HEK293 (cell line): ENCODE data around the gene MCM7.

Experiments
- BCL11A ChIP-seq: fragments of 450-650 bp; formaldehyde crosslinking; IDR thresholded peaks from 2 replicates; pipeline ENCODE4 v1.5.1; 2016; ENCODE audit warnings: low read depth, missing biosample characterization, missing genetic modification characterization
- KLF16 ChIP-seq: fragments of 450-650 bp; formaldehyde crosslinking; IDR thresholded peaks from 2 replicates; pipeline ENCODE4 v1.5.1; 2017; ENCODE audit warnings: missing biosample characterization, missing genetic modification characterization
- MYNN ChIP-seq: fragments of 450-650 bp; formaldehyde crosslinking; IDR thresholded peaks from 2 replicates; pipeline ENCODE4 v1.5.1; 2016; ENCODE audit warnings: missing biosample characterization, missing genetic modification characterization, borderline replicate concordance
- SP2 ChIP-seq: fragments of 450-650 bp; formaldehyde crosslinking; IDR thresholded peaks from 2 replicates; pipeline ENCODE4 v1.5.1; 2016; ENCODE audit warnings: missing biosample characterization, missing genetic modification characterization
- ZBTB7A ChIP-seq: fragments of 450-650 bp; formaldehyde crosslinking; IDR thresholded peaks from 2 replicates; pipeline ENCODE4 v1.5.1; 2016; ENCODE audit warnings: low read depth, missing biosample characterization, missing genetic modification characterization
- ZNF274 ChIP-seq, 2 experiments: fragments of 200-500 bp in 1 of 2; fragments of 450-650 bp in 1 of 2; sonication (Bioruptor generic) in 1 of 2; formaldehyde crosslinking in 1 of 2; IDR thresholded peaks; 2 replicates each; pipeline versions ENCODE4 v1.5.1 to v1.6.1; 2014 to 2016; ENCODE audit warnings: borderline replicate concordance in 1 of 2, inconsistent platforms in 1 of 2, low read length in 1 of 2, missing biosample characterization in 1 of 2, missing genetic modification characterization in 1 of 2
- ZNF549 ChIP-seq: fragments of 450-650 bp; IDR thresholded peaks from 2 replicates; pipeline ENCODE4 v1.5.1; 2018; ENCODE audit warnings: missing biosample characterization, missing genetic modification characterization, mild to moderate bottlenecking, inconsistent platforms, moderate library complexity
- TF ChIP-seq, protein P1 (sequence below): fragments of 450-650 bp; formaldehyde crosslinking; IDR thresholded peaks from 2 replicates; pipeline ENCODE4 v1.5.1; 2016; ENCODE audit warnings: missing biosample characterization, missing genetic modification characterization
- TF ChIP-seq, protein P2 (sequence below): fragments of 450-650 bp; formaldehyde crosslinking; IDR thresholded peaks from 2 replicates; pipeline ENCODE4 v1.5.1; 2016; ENCODE audit warnings: missing biosample characterization, missing genetic modification characterization, low read depth
- TF ChIP-seq, protein P3 (sequence below): fragments of 450-650 bp; formaldehyde crosslinking; IDR thresholded peaks from 2 replicates; pipeline ENCODE4 v1.5.1; 2016; ENCODE audit warnings: missing biosample characterization, missing genetic modification characterization
- TF ChIP-seq, protein P4 (sequence below): fragments of 450-650 bp; formaldehyde crosslinking; IDR thresholded peaks from 2 replicates; pipeline ENCODE4 v1.5.1; 2016; ENCODE audit warnings: missing biosample characterization, missing genetic modification characterization
- TF ChIP-seq, protein P5 (sequence below): fragments of 450-650 bp; formaldehyde crosslinking; IDR thresholded peaks from 2 replicates; pipeline ENCODE4 v1.5.1; 2016; ENCODE audit warnings: missing biosample characterization, missing genetic modification characterization
- TF ChIP-seq, protein P6 (sequence below): fragments of 450-650 bp; IDR thresholded peaks from 2 replicates; pipeline ENCODE4 v1.5.1; 2018; ENCODE audit warnings: missing biosample characterization, mild to moderate bottlenecking, missing genetic modification characterization

DNA sequence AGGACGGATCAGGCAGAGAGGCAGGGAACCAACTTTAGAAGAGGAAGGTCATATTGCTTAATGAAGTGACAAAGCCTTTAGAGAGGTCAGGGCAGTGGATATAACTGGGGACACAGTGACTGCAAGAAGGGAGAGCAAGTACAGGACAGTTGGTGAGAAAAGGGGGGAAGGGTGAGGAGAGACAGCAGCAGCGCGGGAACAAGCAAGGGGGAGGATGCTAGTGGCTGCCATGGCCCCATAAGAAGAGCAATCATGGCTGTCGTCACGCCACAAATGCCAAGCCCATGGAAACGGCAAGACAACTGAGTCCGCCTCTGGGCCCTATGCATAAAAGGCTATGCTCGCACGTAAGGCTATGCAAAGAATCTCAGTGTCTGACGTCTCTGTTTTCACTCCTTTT is 28.7 kb downstream of the MCM7 start:
- TF ChIP-seq, protein P1, sequence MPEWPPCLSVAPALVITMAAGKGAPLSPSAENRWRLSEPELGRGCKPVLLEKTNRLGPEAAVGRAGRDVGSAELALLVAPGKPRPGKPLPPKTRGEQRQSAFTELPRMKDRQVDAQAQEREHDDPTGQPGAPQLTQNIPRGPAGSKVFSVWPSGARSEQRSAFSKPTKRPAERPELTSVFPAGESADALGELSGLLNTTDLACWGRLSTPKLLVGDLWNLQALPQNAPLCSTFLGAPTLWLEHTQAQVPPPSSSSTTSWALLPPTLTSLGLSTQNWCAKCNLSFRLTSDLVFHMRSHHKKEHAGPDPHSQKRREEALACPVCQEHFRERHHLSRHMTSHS: no peak
- TF ChIP-seq ZNF274 (IDR thresholded peaks at IDR 0.05; ENCODE audit: low read length) (no peak), ZNF274 (tag by site-specific recombination; IDR thresholded peaks at IDR 0.05; ENCODE audit: borderline replicate concordance) (no peak), SP2 (tag by site-specific recombination) (no peak), KLF16 (tag by site-specific recombination) (no peak), BCL11A (tag by site-specific recombination) (no peak), ZNF549 (no peak), MYNN (tag by site-specific recombination) (no peak), ZBTB7A (tag by site-specific recombination) (no peak)
- TF ChIP-seq, protein P2, sequence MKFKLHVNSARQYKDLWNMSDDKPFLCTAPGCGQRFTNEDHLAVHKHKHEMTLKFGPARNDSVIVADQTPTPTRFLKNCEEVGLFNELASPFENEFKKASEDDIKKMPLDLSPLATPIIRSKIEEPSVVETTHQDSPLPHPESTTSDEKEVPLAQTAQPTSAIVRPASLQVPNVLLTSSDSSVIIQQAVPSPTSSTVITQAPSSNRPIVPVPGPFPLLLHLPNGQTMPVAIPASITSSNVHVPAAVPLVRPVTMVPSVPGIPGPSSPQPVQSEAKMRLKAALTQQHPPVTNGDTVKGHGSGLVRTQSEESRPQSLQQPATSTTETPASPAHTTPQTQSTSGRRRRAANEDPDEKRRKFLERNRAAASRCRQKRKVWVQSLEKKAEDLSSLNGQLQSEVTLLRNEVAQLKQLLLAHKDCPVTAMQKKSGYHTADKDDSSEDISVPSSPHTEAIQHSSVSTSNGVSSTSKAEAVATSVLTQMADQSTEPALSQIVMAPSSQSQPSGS (tag by site-specific recombination): no peak
- TF ChIP-seq, protein P3, sequence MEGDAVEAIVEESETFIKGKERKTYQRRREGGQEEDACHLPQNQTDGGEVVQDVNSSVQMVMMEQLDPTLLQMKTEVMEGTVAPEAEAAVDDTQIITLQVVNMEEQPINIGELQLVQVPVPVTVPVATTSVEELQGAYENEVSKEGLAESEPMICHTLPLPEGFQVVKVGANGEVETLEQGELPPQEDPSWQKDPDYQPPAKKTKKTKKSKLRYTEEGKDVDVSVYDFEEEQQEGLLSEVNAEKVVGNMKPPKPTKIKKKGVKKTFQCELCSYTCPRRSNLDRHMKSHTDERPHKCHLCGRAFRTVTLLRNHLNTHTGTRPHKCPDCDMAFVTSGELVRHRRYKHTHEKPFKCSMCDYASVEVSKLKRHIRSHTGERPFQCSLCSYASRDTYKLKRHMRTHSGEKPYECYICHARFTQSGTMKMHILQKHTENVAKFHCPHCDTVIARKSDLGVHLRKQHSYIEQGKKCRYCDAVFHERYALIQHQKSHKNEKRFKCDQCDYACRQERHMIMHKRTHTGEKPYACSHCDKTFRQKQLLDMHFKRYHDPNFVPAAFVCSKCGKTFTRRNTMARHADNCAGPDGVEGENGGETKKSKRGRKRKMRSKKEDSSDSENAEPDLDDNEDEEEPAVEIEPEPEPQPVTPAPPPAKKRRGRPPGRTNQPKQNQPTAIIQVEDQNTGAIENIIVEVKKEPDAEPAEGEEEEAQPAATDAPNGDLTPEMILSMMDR (tag by site-specific recombination): no peak
- TF ChIP-seq, protein P4, sequence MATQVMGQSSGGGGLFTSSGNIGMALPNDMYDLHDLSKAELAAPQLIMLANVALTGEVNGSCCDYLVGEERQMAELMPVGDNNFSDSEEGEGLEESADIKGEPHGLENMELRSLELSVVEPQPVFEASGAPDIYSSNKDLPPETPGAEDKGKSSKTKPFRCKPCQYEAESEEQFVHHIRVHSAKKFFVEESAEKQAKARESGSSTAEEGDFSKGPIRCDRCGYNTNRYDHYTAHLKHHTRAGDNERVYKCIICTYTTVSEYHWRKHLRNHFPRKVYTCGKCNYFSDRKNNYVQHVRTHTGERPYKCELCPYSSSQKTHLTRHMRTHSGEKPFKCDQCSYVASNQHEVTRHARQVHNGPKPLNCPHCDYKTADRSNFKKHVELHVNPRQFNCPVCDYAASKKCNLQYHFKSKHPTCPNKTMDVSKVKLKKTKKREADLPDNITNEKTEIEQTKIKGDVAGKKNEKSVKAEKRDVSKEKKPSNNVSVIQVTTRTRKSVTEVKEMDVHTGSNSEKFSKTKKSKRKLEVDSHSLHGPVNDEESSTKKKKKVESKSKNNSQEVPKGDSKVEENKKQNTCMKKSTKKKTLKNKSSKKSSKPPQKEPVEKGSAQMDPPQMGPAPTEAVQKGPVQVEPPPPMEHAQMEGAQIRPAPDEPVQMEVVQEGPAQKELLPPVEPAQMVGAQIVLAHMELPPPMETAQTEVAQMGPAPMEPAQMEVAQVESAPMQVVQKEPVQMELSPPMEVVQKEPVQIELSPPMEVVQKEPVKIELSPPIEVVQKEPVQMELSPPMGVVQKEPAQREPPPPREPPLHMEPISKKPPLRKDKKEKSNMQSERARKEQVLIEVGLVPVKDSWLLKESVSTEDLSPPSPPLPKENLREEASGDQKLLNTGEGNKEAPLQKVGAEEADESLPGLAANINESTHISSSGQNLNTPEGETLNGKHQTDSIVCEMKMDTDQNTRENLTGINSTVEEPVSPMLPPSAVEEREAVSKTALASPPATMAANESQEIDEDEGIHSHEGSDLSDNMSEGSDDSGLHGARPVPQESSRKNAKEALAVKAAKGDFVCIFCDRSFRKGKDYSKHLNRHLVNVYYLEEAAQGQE (tag by site-specific recombination): no peak
- TF ChIP-seq, protein P5, sequence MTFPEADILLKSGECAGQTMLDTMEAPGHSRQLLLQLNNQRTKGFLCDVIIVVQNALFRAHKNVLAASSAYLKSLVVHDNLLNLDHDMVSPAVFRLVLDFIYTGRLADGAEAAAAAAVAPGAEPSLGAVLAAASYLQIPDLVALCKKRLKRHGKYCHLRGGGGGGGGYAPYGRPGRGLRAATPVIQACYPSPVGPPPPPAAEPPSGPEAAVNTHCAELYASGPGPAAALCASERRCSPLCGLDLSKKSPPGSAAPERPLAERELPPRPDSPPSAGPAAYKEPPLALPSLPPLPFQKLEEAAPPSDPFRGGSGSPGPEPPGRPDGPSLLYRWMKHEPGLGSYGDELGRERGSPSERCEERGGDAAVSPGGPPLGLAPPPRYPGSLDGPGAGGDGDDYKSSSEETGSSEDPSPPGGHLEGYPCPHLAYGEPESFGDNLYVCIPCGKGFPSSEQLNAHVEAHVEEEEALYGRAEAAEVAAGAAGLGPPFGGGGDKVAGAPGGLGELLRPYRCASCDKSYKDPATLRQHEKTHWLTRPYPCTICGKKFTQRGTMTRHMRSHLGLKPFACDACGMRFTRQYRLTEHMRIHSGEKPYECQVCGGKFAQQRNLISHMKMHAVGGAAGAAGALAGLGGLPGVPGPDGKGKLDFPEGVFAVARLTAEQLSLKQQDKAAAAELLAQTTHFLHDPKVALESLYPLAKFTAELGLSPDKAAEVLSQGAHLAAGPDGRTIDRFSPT: no peak
- TF ChIP-seq, protein P6, sequence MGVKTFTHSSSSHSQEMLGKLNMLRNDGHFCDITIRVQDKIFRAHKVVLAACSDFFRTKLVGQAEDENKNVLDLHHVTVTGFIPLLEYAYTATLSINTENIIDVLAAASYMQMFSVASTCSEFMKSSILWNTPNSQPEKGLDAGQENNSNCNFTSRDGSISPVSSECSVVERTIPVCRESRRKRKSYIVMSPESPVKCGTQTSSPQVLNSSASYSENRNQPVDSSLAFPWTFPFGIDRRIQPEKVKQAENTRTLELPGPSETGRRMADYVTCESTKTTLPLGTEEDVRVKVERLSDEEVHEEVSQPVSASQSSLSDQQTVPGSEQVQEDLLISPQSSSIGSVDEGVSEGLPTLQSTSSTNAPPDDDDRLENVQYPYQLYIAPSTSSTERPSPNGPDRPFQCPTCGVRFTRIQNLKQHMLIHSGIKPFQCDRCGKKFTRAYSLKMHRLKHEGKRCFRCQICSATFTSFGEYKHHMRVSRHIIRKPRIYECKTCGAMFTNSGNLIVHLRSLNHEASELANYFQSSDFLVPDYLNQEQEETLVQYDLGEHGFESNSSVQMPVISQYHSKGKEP (tag by site-specific recombination): no peak
